ENCODE results near the gene PGGHG. TPM values are rescaled to one million over a fixed set of nuclear protein-coding genes. Genes with fewer than 3 reads are reported as not detected.
"Not testable (repeated sequence)": the region's sequence is repeated elsewhere in the genome, so short reads cannot be mapped to it uniquely, and the experiment has no call there.

PGGHG gene
- total RNA-seq, 1 experiment from 2014 or later = 20.4 TPM

GRCh38 chr11:266676-267439, 22.1 kb upstream of the PGGHG start:
- in situ Hi-C loops (cut with HindIII; ENCODE audit: low sequenced_read_pairs) = no loop called here
- no peak for DNase-seq (ENCODE audit: low spot score)

GRCh38 chr11:267491-267994, 21.4 kb upstream of the PGGHG start:
- DNase-seq (ENCODE audit: low spot score) = no peak
- in situ Hi-C loops (cut with HindIII; ENCODE audit: low sequenced_read_pairs) = no loop called here

- in situ Hi-C loops (cut with HindIII; ENCODE audit: low sequenced_read_pairs); DNase-seq (ENCODE audit: low spot score): not testable (repeated sequence)
These were observed 20.2 kb upstream of the PGGHG start for GRCh38 chr11:268716-269145.

DNA sequence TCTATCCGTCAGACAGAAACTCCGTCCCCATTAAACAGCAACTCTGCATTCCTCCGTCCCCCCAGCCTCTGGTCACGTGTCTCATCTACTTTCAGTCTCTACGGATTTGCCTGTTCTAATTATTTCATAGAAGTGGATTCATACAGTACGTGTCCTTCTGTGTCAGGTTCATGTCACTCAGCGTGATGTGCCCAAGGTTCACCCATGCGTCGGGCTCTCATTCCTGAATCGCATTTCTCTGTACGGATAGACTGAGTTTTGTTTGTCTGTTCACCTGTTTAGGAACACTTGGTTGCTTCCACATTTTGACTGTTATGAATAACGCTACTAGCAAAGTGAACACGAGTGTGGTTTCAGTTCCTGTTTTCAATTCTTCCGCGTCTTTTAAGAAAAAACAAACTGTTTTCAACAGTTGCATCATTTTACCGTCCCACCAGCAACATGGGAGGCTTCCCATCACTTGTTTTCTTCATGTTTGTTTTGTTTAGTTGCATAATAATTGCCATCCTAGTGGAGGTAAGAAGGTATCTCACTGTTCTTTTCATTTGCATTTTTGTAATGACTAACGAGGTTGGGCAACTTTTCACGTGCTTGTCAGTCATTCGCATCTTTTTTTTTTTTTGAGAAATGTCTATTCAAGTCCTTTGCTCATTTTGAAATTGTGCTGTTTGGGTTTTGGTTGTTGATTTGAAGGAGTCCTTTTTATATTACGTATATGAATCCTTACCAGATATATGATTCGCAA, 19.6 kb upstream of the PGGHG start:
- in situ Hi-C loops (cut with HindIII; ENCODE audit: low sequenced_read_pairs) = no loop called here
- no peak for DNase-seq (ENCODE audit: low spot score)

- no peak for DNase-seq (ENCODE audit: low spot score)
- in situ Hi-C loops (cut with HindIII; ENCODE audit: low sequenced_read_pairs) = no loop called here
These were observed 18.2 kb upstream of the PGGHG start for GRCh38 chr11:270451-271318.

DNA sequence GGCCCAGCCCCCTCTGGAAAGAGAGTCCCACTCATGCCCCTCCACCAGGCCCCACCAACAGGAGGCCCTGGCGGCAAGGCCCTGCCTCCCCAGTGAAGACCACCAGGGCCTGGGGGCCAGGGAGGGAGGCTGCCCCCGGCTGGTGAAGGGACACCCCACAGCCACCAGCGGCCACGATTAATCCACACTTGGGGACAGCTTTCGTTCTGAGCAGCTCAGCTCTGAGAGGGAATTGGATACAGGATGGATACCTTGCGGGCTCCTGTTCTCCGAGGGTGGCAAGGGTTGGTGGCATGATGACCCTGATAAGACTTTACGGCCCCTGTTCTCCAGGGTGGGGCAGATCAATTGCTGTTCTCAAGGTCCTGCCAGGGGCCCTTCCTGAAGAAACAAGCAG, 17.6 kb upstream of the PGGHG start:
- DNase-seq (ENCODE audit: low spot score) = no peak
- in situ Hi-C loops (cut with HindIII; ENCODE audit: low sequenced_read_pairs) = no loop called here

DNA sequence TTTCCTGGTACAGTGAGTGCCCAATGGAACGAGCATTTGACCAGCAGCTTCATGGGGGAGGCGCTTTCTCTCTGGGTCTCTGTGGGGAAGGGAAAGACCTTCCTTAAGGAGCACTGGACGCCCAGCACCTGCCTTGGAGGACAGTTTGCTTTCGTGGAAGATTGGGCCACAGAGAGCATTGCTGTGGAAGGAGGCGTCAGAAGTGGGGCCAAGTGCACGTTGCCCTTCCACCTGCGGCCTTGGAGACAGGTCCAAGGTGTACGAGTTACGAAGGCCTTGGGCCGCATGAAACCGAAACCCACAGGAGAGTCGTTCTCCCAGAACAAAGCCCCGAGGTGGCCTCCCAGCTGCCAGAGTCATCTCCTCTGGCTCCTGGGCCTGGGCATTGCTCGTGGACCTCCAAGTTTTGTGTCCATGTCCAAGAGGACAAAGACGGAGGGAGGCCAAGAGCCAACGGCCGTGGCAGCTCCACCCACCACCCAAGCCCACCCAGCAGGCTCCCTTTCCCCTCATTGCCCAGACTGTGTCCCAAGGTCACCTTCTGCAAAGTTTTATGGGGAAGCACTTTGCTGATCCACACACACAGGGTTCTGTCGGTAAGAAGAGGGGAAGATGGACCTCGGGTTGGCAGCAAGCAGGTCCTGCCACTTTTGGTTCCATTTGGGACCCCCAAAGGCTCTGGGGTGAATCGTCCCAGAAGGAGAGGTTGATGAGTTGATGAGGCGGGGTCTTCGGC, 16.6 kb upstream of the PGGHG start:
- in situ Hi-C loops (cut with HindIII; ENCODE audit: low sequenced_read_pairs) = no loop called here
- no peak for DNase-seq (ENCODE audit: low spot score)

DNA sequence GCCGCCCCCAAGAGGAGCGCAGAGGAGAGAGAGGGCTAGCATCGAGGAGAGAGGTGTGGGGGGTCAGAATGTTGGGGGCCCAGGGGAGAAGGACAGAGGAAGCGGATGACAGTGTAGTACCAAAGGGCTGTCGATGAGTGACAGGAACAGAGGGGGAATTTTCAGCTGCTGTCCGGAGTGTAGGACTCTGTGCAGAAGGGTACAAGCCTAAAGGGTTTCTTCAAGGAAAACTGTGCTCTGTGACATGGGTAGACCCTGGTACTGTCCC, 16.1 kb upstream of the PGGHG start:
- in situ Hi-C loops (cut with HindIII; ENCODE audit: low sequenced_read_pairs) = no loop called here
- no peak for DNase-seq (ENCODE audit: low spot score)

DNA sequence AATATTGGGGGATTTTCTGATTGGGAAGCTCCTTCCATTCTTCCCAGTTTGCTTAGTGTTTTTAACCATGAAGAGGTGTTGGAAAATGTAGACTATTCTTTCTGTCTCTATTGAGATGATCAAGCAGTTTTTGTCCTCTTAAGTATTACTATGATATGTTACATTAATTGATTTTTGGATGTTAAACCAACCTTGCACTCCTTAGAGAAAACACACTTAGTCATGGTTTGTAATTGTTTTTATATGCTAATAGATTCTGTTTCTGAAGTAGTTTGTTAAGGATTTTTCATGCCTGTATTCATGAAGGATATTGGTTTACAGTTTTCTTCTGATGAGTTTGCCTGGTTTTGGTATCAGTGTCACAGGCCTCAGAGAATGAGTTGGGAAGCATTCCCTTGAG, 12.7 kb upstream of the PGGHG start:
- in situ Hi-C loops (cut with HindIII; ENCODE audit: low sequenced_read_pairs) = no loop called here
- DNase-seq (ENCODE audit: low spot score) = no peak

- DNase-seq (ENCODE audit: low spot score) = no peak
- in situ Hi-C loops (cut with HindIII; ENCODE audit: low sequenced_read_pairs) = no loop called here
These were observed 10.7 kb upstream of the PGGHG start, which contains the start of gene NLRP6 for GRCh38 chr11:278001-278951. Gene NLRP6, plus strand, starts transcription at chr11:278407. Its CDS starts 163 bp downstream, at chr11:278570.

GRCh38 chr11:279040-279965, 9.6 kb upstream of the PGGHG start:
- no peak for DNase-seq (ENCODE audit: low spot score)
- in situ Hi-C loops (cut with HindIII; ENCODE audit: low sequenced_read_pairs) = no loop called here

DNA sequence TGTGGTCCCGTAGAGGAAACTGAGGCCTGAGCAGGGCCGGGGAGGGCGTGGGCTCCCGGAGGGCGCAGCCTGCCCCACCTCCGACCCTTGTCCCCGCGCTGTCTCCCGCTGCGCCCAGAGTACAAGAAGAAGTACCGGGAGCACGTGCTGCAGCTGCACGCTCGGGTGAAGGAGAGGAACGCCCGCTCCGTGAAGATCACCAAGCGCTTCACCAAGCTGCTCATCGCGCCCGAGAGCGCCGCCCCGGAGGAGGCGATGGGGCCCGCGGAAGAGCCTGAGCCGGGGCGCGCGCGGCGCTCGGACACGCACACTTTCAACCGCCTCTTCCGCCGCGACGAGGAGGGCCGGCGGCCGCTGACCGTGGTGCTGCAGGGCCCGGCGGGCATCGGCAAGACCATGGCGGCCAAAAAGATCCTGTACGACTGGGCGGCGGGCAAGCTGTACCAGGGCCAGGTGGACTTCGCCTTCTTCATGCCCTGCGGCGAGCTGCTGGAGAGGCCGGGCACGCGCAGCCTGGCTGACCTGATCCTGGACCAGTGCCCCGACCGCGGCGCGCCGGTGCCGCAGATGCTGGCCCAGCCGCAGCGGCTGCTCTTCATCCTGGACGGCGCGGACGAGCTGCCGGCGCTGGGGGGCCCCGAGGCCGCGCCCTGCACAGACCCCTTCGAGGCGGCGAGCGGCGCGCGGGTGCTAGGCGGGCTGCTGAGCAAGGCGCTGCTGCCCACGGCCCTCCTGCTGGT, 8.8 kb upstream of the PGGHG start:
- in situ Hi-C loops (cut with HindIII; ENCODE audit: low sequenced_read_pairs) = no loop called here
- DNase-seq (ENCODE audit: low spot score) = no peak

GRCh38 chr11:280706-281485, 8.0 kb upstream of the PGGHG start:
- in situ Hi-C loops (cut with HindIII; ENCODE audit: low sequenced_read_pairs) = no loop called here
- DNase-seq (ENCODE audit: low spot score) = no peak

- DNase-seq (ENCODE audit: low spot score) = no peak
- in situ Hi-C loops (cut with HindIII; ENCODE audit: low sequenced_read_pairs) = no loop called here
These were observed 7.3 kb upstream of the PGGHG start for GRCh38 chr11:281486-282161.

DNA sequence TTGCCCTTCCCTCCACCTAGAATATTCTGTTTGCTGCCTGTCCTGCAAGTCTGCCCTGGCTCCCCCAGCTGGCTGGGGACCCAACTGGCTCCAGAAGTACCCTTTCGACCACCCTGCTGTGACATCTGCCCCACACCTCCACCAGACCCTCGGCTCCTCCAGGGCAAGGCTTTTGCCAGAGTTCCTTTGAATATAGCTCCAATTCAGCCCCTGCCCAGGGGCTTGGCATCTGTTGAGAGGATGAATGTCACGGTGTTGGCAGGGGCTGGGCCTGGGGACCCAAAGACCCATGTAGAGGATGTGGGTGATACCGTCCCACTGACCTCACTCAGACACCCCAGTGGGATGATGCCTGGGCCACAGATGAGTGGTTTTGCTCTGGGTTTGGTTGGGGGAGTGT, 6.8 kb upstream of the PGGHG start:
- in situ Hi-C loops (cut with HindIII; ENCODE audit: low sequenced_read_pairs) = no loop called here
- no peak for DNase-seq (ENCODE audit: low spot score)
